T-helper 9 cell (primary cell): ENCODE measurements around the gene BABAM1.
"Not testable (repeated sequence)": the region's sequence is repeated elsewhere in the genome, so short reads cannot be mapped to it uniquely, and the experiment has no call there.

Experiments
- DNase-seq: peaks from one replicate; pipeline ENCODE4 v3.0.0-alpha.2; 2020

The BABAM1 gene

GRCh38 chr19:17243830-17244617 is 23.2 kb upstream of the BABAM1 start:
- DNase-seq, result no peak

- DNase-seq, result no peak
Measured at GRCh38 chr19:17244618-17245534, 22.4 kb upstream of the BABAM1 start.

GRCh38 chr19:17245535-17245984 is 21.7 kb upstream of the BABAM1 start, which contains the start of gene NR2F6:
NR2F6 (minus strand) TSS chr19:17245919; CDS start chr19:17245220, 699 bp downstream.
- no peak for DNase-seq

GRCh38 chr19:17246681-17247425 is 20.4 kb upstream of the BABAM1 start:
- DNase-seq, result no peak

- DNase-seq, result no peak
Measured at GRCh38 chr19:17248011-17248776, 19.0 kb upstream of the BABAM1 start.

- DNase-seq, result no peak
Measured at GRCh38 chr19:17249887-17250548, 17.2 kb upstream of the BABAM1 start.

- no peak for DNase-seq
Measured at GRCh38 chr19:17254636-17255035, 12.6 kb upstream of the BABAM1 start.

- DNase-seq, result no peak
Measured at GRCh38 chr19:17255150-17255621, 12.1 kb upstream of the BABAM1 start.

- DNase-seq, result no peak
Measured at GRCh38 chr19:17256130-17256529, 11.1 kb upstream of the BABAM1 start.

GRCh38 chr19:17259118-17259780 is 8.0 kb upstream of the BABAM1 start:
- no peak for DNase-seq

- DNase-seq, result no peak
Measured at GRCh38 chr19:17259934-17260333, 7.3 kb upstream of the BABAM1 start.

- DNase-seq, result peak; percentile 92
Measured at GRCh38 chr19:17260842-17261325, 6.4 kb upstream of the BABAM1 start.

GRCh38 chr19:17262557-17262956 is 4.7 kb upstream of the BABAM1 start:
- DNase-seq, result no peak

- DNase-seq, result no peak
Measured at GRCh38 chr19:17263712-17264640, 3.3 kb upstream of the BABAM1 start.

- no peak for DNase-seq
Measured at GRCh38 chr19:17264641-17264979, 2.6 kb upstream of the BABAM1 start, which contains the start of gene USHBP1. USHBP1 (minus strand) TSS chr19:17264745; CDS start chr19:17264299, 446 bp downstream.

- DNase-seq, result no peak
Measured at GRCh38 chr19:17266026-17266425, 1.2 kb upstream of the BABAM1 start.

GRCh38 chr19:17266589-17266974 is 661 bp upstream of the BABAM1 start:
- no peak for DNase-seq

GRCh38 chr19:17268754-17269153 is 1.5 kb downstream of the BABAM1 start:
- DNase-seq, result no peak

- DNase-seq, result not testable (repeated sequence)
Measured at GRCh38 chr19:17274892-17275291, 7.6 kb downstream of the BABAM1 start.
